ENCODE measurements around the gene ITGB3. TPM values are rescaled to one million over a fixed set of nuclear protein-coding genes. Genes with fewer than 3 reads are reported as not detected.

Gene ITGB3
- total RNA-seq, 4 donors from 2014 or later = 48.6 to 61.5 (median 54.9) TPM

DNA sequence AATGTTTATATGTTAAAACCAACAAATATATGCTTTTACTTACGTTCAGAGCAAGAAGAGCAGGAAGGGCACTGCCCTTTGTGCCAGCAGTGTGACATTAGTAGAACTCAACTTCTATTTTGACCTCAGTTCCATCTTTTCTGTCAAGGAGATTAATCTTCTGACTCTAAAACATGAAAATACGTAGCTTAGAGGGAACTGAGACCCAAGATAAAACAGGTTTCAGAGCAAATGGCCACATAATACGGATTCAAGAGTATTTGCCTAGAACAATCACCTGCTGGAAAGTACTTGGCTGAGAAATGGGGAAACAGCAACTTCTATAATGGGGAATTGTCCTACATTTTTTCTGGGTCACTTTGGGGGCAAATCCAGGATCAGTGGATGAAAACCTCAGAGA, 22.3 kb upstream of the ITGB3 start:
- no peaks in the 10 kb centered on the region for H3K9me3 ChIP-seq
- no peak for DNase-seq (ENCODE audit: extremely low spot score)
- peaks cover 7 to 18% (median 16%) of the 10 kb centered on the region in 4 donors for H3K4me1 ChIP-seq
- TF ChIP-seq POLR2AphosphoS5 (IDR thresholded peaks at IDR 0.05) = no peak
- TF ChIP-seq, protein P1, sequence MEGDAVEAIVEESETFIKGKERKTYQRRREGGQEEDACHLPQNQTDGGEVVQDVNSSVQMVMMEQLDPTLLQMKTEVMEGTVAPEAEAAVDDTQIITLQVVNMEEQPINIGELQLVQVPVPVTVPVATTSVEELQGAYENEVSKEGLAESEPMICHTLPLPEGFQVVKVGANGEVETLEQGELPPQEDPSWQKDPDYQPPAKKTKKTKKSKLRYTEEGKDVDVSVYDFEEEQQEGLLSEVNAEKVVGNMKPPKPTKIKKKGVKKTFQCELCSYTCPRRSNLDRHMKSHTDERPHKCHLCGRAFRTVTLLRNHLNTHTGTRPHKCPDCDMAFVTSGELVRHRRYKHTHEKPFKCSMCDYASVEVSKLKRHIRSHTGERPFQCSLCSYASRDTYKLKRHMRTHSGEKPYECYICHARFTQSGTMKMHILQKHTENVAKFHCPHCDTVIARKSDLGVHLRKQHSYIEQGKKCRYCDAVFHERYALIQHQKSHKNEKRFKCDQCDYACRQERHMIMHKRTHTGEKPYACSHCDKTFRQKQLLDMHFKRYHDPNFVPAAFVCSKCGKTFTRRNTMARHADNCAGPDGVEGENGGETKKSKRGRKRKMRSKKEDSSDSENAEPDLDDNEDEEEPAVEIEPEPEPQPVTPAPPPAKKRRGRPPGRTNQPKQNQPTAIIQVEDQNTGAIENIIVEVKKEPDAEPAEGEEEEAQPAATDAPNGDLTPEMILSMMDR (IDR thresholded peaks at IDR 0.05) = no peak
- TF ChIP-seq POLR2A (IDR thresholded peaks at IDR 0.05; ENCODE audit: low read depth) = no peak
- no peak for TF ChIP-seq EP300 (IDR thresholded peaks at IDR 0.05)
- H3K36me3 ChIP-seq = no peaks in the 10 kb centered on the region
- 84% methylated on average over 3 of the region's 3 CpGs for WGBS
- no peak overlapping the region for H3K4me3 ChIP-seq
- H3K27me3 ChIP-seq = no peaks in the 10 kb centered on the region
- no peak overlapping the region for H3K27ac ChIP-seq (replicated peaks in 1 of 4)
- intact Hi-C loops (cut with DNase I) = no loop called here

DNA sequence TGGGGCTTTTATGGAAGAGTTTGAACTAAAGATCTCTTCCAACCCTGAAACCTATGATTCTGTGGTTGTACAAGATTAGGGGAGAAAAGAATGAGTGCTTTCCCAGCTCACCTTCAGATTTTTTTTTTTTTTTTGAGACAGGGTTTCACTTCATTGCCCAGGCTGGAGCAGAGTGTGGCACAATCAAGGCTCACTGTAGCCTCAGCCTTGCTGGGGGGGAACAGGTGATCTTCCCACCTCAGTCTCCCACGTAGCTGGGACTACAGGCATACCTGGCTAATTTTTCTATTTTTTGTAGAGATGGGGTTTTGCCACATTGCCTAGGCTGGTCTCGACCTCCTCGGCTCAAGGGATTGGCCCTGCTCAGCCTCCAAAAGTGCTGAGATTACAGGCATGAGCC, 21.8 kb upstream of the ITGB3 start:
- 97% methylated on average over 3 of the region's 3 CpGs for WGBS
- Histone ChIP-seq H3K4me1 (peaks cover 4 to 22% (median 17%) of the 10 kb centered on the region in 4 donors), H3K27me3 (no peaks in the 10 kb centered on the region), H3K36me3 (no peaks in the 10 kb centered on the region), H3K27ac (replicated peaks in 1 of 4) (no peak overlapping the region), H3K4me3 (no peak overlapping the region), H3K9me3 (no peaks in the 10 kb centered on the region)
- TF ChIP-seq EP300 (IDR thresholded peaks at IDR 0.05) (no peak), POLR2AphosphoS5 (IDR thresholded peaks at IDR 0.05) (no peak), POLR2A (IDR thresholded peaks at IDR 0.05; ENCODE audit: low read depth) (no peak)
- TF ChIP-seq, protein P1 (IDR thresholded peaks at IDR 0.05) = no peak
- intact Hi-C loops (cut with DNase I) = no loop called here
- no peak for DNase-seq (ENCODE audit: extremely low spot score)

- Histone ChIP-seq H3K27ac (replicated peaks in 1 of 4) (no peak overlapping the region), H3K4me1 (peaks cover 4 to 28% (median 22%) of the 10 kb centered on the region in 4 donors), H3K36me3 (no peaks in the 10 kb centered on the region), H3K4me3 (no peak overlapping the region), H3K27me3 (no peaks in the 10 kb centered on the region), H3K9me3 (no peaks in the 10 kb centered on the region)
- TF ChIP-seq, protein P1 (IDR thresholded peaks at IDR 0.05) = no peak
- TF ChIP-seq EP300 (IDR thresholded peaks at IDR 0.05) (no peak), POLR2AphosphoS5 (IDR thresholded peaks at IDR 0.05) (no peak), POLR2A (IDR thresholded peaks at IDR 0.05; ENCODE audit: low read depth) (no peak)
- intact Hi-C loops (cut with DNase I) = no loop called here
- 100% methylated on average over 2 of the region's 2 CpGs for WGBS
- DNase-seq (ENCODE audit: extremely low spot score) = no peak
Measured at GRCh38 chr17:47232465-47232864, 21.2 kb upstream of the ITGB3 start.

- intact Hi-C loops (cut with DNase I) = no loop called here
- Histone ChIP-seq H3K27ac (replicated peaks in 1 of 4) (no peak overlapping the region), H3K4me3 (no peak overlapping the region), H3K9me3 (no peaks in the 10 kb centered on the region), H3K4me1 (peaks cover 14 to 30% (median 24%) of the 10 kb centered on the region in 4 donors), H3K27me3 (no peaks in the 10 kb centered on the region), H3K36me3 (no peaks in the 10 kb centered on the region)
- no peak for DNase-seq (ENCODE audit: extremely low spot score)
- WGBS = 97% methylated on average over 3 of the region's 3 CpGs
- TF ChIP-seq, protein P1 (IDR thresholded peaks at IDR 0.05) = no peak
- TF ChIP-seq EP300 (IDR thresholded peaks at IDR 0.05) (no peak), POLR2A (IDR thresholded peaks at IDR 0.05; ENCODE audit: low read depth) (no peak), POLR2AphosphoS5 (IDR thresholded peaks at IDR 0.05) (no peak)
Measured at GRCh38 chr17:47235506-47235905, 18.1 kb upstream of the ITGB3 start.

DNA sequence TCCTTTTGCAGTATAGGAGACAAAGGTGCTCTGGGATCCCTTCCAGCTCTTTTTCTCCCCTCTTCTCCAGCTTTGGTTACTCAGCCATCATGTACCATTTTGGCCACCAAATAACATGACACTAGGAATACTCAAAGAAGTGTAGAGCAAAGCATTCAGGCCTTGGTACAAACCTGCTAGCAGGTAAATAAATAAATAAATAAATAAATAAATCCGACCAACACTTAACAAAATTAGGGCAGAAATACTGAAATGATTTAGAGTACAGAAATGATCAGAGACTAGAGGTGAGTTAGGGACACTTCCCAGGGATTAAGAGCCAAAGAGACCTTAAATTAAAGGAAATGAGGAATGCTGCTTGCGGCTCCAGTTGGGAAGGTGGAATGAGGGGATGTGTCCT, 17.7 kb upstream of the ITGB3 start:
- TF ChIP-seq EP300 (IDR thresholded peaks at IDR 0.05) (no peak), POLR2AphosphoS5 (IDR thresholded peaks at IDR 0.05) (no peak), POLR2A (IDR thresholded peaks at IDR 0.05; ENCODE audit: low read depth) (no peak)
- TF ChIP-seq, protein P1 (IDR thresholded peaks at IDR 0.05) = no peak
- 97% methylated on average over 2 of the region's 2 CpGs for WGBS
- Histone ChIP-seq H3K27ac (replicated peaks in 1 of 4) (no peak overlapping the region), H3K4me3 (no peak overlapping the region), H3K4me1 (peaks cover 18 to 33% (median 27%) of the 10 kb centered on the region in 4 donors), H3K36me3 (no peaks in the 10 kb centered on the region), H3K9me3 (no peaks in the 10 kb centered on the region), H3K27me3 (no peaks in the 10 kb centered on the region)
- no peak for DNase-seq (ENCODE audit: extremely low spot score)
- intact Hi-C loops (cut with DNase I) = no loop called here

Data from esophagus muscularis mucosa (tissue), 4 donors.